DOHH2 (cell line): ENCODE measurements around the gene PACRG.

ENCODE experiments used
- H3F3A ChIP-seq: fragments of 200-600 bp; sonication (generic), shearing (Covaris generic); 2 replicates; pipeline ENCODE4 v1.6.0; 2016; ENCODE audit warnings: antibody characterized with exemption, mild to moderate bottlenecking; ENCODE audit not compliant: control insufficient read depth, insufficient read depth
- H3K27ac ChIP-seq: fragments of 200-600 bp; sonication (generic); 2 replicates; pipeline ENCODE4 v1.5.1; 2014; ENCODE audit warnings: low read depth, mild to moderate bottlenecking, low read length, moderate library complexity
- H3K27me3 ChIP-seq: fragments of 200-600 bp; sonication (generic); 2 replicates; pipeline ENCODE4 v1.6.1; 2014; ENCODE audit warnings: mild to moderate bottlenecking, low read length, mixed read lengths; ENCODE audit not compliant: control insufficient read depth
- H3K36me3 ChIP-seq: fragments of 200-600 bp; sonication (generic); 2 replicates; pipeline ENCODE4 v1.6.1; 2014; ENCODE audit warnings: mild to moderate bottlenecking, low read length, moderate library complexity, mixed read lengths; ENCODE audit not compliant: control insufficient read depth
- H3K4me1 ChIP-seq: fragments of 200-600 bp; sonication (generic); 2 replicates; pipeline ENCODE4 v1.6.1; 2014; ENCODE audit warnings: mild to moderate bottlenecking, low read length, mixed read lengths; ENCODE audit not compliant: control insufficient read depth
- H3K4me2 ChIP-seq: fragments of 200-600 bp; sonication (generic); 2 replicates; pipeline ENCODE4 v1.6.0; 2014; ENCODE audit warnings: mild to moderate bottlenecking, low read length, moderate library complexity
- H3K4me3 ChIP-seq: fragments of 200-600 bp; sonication (generic); 2 replicates; pipeline ENCODE4 v1.5.1; 2014; ENCODE audit warnings: mild to moderate bottlenecking, low read length, mixed read lengths
- H3K79me2 ChIP-seq: fragments of 200-600 bp; sonication (generic); 2 replicates; pipeline ENCODE4 v1.6.1; 2014; ENCODE audit warnings: mild to moderate bottlenecking, low read length, mixed read lengths; ENCODE audit not compliant: control insufficient read depth
- H3K9me2 ChIP-seq: fragments of 200-600 bp; sonication (generic); replicated peaks from 2 replicates; pipeline ENCODE4 v1.6.1; 2014; ENCODE audit warnings: mild to moderate bottlenecking, low read length, mixed read lengths; ENCODE audit not compliant: control insufficient read depth
- H3K9me3 ChIP-seq: fragments of 200-600 bp; sonication (generic); 2 replicates; pipeline ENCODE4 v1.6.1; 2014; ENCODE audit warnings: antibody characterized with exemption, low read length, mixed read lengths; ENCODE audit not compliant: control insufficient read depth, insufficient read depth
- H4K20me1 ChIP-seq: fragments of 200-600 bp; sonication (generic); 2 replicates; pipeline ENCODE4 v1.6.0; 2014; ENCODE audit warnings: low read depth, mild to moderate bottlenecking, antibody characterized with exemption, low read length, moderate library complexity; ENCODE audit not compliant: control insufficient read depth, insufficient read depth
- EZH2phosphoT487 ChIP-seq: fragments of 200-600 bp; sonication (generic); IDR thresholded peaks from 2 replicates; pipeline ENCODE4 v1.6.1; 2017; ENCODE audit warnings: borderline replicate concordance, mild to moderate bottlenecking, antibody characterized with exemption, low read length, moderate library complexity, mixed read lengths
- TF ChIP-seq, protein P1 (sequence below): fragments of 200-600 bp; sonication (generic); IDR thresholded peaks from one replicate; pipeline ENCODE4 v1.5.1; 2014; ENCODE audit warnings: antibody characterized with exemption, mild to moderate bottlenecking, low read depth, low read length; ENCODE audit not compliant: poor library complexity, severe bottlenecking

The PACRG gene

DNA sequence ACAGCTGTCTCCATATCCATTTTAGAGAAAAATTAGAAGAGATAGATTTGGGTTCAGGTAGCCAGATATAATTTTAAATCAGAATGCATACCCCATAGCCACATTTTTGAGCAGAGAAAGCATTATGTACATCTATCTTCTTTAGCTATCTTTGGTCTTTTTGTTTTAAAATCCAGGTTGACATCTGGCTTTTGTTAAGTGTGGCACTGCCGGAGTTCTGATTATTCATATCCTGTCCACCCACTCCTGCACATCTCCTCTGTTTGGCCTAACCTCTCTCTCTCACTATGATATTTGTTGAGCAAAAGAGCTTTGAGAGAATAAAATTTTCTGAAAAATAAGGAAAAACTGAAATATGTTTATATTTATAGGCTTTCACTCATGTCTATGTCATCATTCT lies 189.7 kb downstream of the PACRG start:
- Histone ChIP-seq H3K79me2 (no peaks in the 10 kb centered on the region), H3K4me1 (no peaks in the 10 kb centered on the region), H3F3A (no peaks in the 10 kb centered on the region), H3K36me3 (no peaks in the 10 kb centered on the region), H4K20me1 (no peaks in the 10 kb centered on the region), H3K27ac (no peak overlapping the region), H3K9me2 (no peaks in the 10 kb centered on the region), H3K4me2 (no peak overlapping the region), H3K4me3 (no peak overlapping the region), H3K9me3 (no peaks in the 10 kb centered on the region), H3K27me3 (no peaks in the 10 kb centered on the region)
- TF ChIP-seq, protein P1, sequence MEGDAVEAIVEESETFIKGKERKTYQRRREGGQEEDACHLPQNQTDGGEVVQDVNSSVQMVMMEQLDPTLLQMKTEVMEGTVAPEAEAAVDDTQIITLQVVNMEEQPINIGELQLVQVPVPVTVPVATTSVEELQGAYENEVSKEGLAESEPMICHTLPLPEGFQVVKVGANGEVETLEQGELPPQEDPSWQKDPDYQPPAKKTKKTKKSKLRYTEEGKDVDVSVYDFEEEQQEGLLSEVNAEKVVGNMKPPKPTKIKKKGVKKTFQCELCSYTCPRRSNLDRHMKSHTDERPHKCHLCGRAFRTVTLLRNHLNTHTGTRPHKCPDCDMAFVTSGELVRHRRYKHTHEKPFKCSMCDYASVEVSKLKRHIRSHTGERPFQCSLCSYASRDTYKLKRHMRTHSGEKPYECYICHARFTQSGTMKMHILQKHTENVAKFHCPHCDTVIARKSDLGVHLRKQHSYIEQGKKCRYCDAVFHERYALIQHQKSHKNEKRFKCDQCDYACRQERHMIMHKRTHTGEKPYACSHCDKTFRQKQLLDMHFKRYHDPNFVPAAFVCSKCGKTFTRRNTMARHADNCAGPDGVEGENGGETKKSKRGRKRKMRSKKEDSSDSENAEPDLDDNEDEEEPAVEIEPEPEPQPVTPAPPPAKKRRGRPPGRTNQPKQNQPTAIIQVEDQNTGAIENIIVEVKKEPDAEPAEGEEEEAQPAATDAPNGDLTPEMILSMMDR: no peak
- TF ChIP-seq EZH2phosphoT487: no peak

DNA sequence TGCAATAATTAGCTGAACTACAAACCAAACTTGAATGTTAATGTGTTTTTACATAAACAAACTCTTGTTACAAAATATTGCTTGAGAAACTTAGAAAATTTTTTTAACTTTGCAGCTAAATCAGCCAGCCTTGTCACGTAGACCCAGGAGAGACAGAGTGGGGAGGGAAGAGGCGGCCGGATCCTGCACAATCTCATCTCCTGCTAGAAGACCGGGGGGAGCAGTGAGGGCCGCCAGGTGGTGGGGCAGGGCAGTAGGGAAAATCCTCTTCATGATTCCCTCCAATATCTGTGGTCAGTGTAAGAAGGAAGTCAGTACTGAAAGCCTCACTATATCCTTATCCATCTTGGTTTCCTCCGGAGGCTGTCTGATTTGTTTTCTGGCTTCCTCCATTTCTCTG lies 193.3 kb downstream of the PACRG start:
- Histone ChIP-seq H3K9me2 (no peaks in the 10 kb centered on the region), H4K20me1 (no peaks in the 10 kb centered on the region), H3K27ac (no peak overlapping the region), H3K4me1 (no peaks in the 10 kb centered on the region), H3K36me3 (no peaks in the 10 kb centered on the region), H3K4me2 (no peak overlapping the region), H3K4me3 (no peak overlapping the region), H3K27me3 (no peaks in the 10 kb centered on the region), H3K79me2 (no peaks in the 10 kb centered on the region), H3F3A (no peaks in the 10 kb centered on the region), H3K9me3 (no peaks in the 10 kb centered on the region)
- TF ChIP-seq EZH2phosphoT487: no peak
- TF ChIP-seq, protein P1: no peak

DNA sequence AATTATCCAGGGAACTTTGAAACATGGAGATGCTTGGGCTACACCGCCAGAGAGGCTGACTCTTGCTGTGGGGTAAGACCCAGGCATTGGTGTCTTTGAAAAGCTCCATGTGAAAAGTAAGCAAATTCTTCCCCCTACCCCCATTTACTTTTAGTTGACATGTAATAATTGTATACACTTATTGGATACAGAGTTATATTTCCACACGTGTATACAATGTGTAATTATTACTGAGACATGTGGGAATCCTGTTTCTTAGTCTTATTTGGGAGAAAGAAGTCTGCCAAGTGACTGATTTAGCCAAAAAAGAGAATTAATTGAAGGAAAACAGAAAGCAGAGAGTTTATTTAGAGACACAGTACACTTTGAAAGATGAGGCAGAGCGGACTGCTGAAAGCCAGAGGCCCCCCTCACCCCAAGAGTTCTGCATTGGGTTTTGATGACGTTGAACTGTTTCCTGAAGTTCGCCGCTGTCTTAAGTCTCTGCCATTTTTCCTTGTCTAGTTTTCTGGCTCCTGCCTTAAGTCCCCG lies 193.8 kb downstream of the PACRG start:
- H3F3A ChIP-seq: no peaks in the 10 kb centered on the region
- TF ChIP-seq EZH2phosphoT487: no peak
- TF ChIP-seq, protein P1: no peak
- H3K4me2 ChIP-seq: no peak overlapping the region
- H3K36me3 ChIP-seq: no peaks in the 10 kb centered on the region
- no peaks in the 10 kb centered on the region for H3K79me2 ChIP-seq
- no peaks in the 10 kb centered on the region for H3K9me2 ChIP-seq
- no peak overlapping the region for H3K27ac ChIP-seq
- H4K20me1 ChIP-seq: no peaks in the 10 kb centered on the region
- no peak overlapping the region for H3K4me3 ChIP-seq
- H3K4me1 ChIP-seq: no peaks in the 10 kb centered on the region
- H3K9me3 ChIP-seq: no peaks in the 10 kb centered on the region
- H3K27me3 ChIP-seq: no peaks in the 10 kb centered on the region
